Gastrocnemius medialis (tissue), 4 donors: ENCODE results near the gene FBXW7.

Experiments
- CTCF ChIP-seq, 5 experiments: fragments of 450-650 bp in 3 of 5; fragments of 200-600 bp in 2 of 5; sonication (generic) in 2 of 5; IDR thresholded peaks in 4 of 5; conservative IDR thresholded peaks in 1 of 5; 1 replicate in 4 of 5; 2 replicates in 1 of 5; pipeline ENCODE4 v1.5.1; 2016 to 2019; ENCODE audit warnings: antibody characterized with exemption in 5 of 5, mild to moderate bottlenecking in 3 of 5, moderate library complexity in 3 of 5
- POLR2A ChIP-seq, 2 donors: fragments of 450-650 bp; IDR thresholded peaks; one replicate each; pipeline ENCODE4 v1.6.1; 2017; ENCODE audit warnings: antibody characterized with exemption in 2 of 2, mild to moderate bottlenecking in 2 of 2, moderate library complexity in 2 of 2

GRCh38 chr4:152316969-152317368, 218.9 kb downstream of the FBXW7 start:
- TF ChIP-seq CTCF (IDR thresholded peaks at IDR 0.05 in 4 of 5, conservative IDR thresholded peaks at IDR 0.05 in 1 of 5) (no peak), POLR2A (IDR thresholded peaks at IDR 0.05) (no peak)
